ENCODE data around the gene EPHA7. TPM values are rescaled to one million over a fixed set of nuclear protein-coding genes. Genes with fewer than 3 reads are reported as not detected.

The EPHA7 gene
- total RNA-seq = 1 to 10 TPM in 1 of 3 donors, under 1 TPM in 2; 0.66 to 1.8 (median 0.80) TPM

- no peak within 1 kb of the TSS for H3K27ac ChIP-seq
- H3K27me3 ChIP-seq = peaks cover 3 to 70% of the 10 kb centered on the region in 2 donors
- intact Hi-C loops (cut with DNase I; ENCODE audit: low total_unique reads) = no loop called here
These were observed at the start of gene EPHA7 for GRCh38 chr6:93419304-93420162. Gene EPHA7, minus strand, starts transcription at chr6:93419559. Its CDS starts 218 bp downstream, at chr6:93419341.

GRCh38 chr6:93468291-93468690, 48.9 kb upstream of the EPHA7 start:
- intact Hi-C loops (cut with DNase I; ENCODE audit: low total_unique reads) = no loop called here

More at GRCh38 chr6:93419304-93420162, at the start of gene EPHA7:
- H3K4me3 ChIP-seq = peak within 1 kb of the TSS; percentile 43 to 70 (median 54)
- DNase-seq (ENCODE audit: low spot score in 2 of 2) = peak; percentile 87 to 93
- no peaks in the 10 kb centered on the region for H3K9me3 ChIP-seq
- H3K4me1 ChIP-seq = peaks cover 0 to 8% of the 10 kb centered on the region in 2 donors
- H3K36me3 ChIP-seq = no peaks in the 10 kb centered on the region
- no peak for TF ChIP-seq POLR2A (IDR thresholded peaks at IDR 0.05)
- peak in 1 of 3 donors; percentile 16 for TF ChIP-seq POLR2AphosphoS5 (IDR thresholded peaks at IDR 0.05)
- no peak for TF ChIP-seq CTCF (IDR thresholded peaks at IDR 0.05)

GRCh38 chr6:93454533-93454932, 35.2 kb upstream of the EPHA7 start:
- Histone ChIP-seq H3K4me1 (no peaks in the 10 kb centered on the region), H3K36me3 (no peaks in the 10 kb centered on the region), H3K27ac (no peak overlapping the region), H3K4me3 (no peak overlapping the region), H3K27me3 (no peaks in the 10 kb centered on the region), H3K9me3 (no peaks in the 10 kb centered on the region)
- intact Hi-C loops (cut with DNase I; ENCODE audit: low total_unique reads) = no loop called here
- no peak for DNase-seq (ENCODE audit: low spot score in 2 of 2)
- TF ChIP-seq POLR2A (IDR thresholded peaks at IDR 0.05) (no peak), POLR2AphosphoS5 (IDR thresholded peaks at IDR 0.05) (no peak), CTCF (IDR thresholded peaks at IDR 0.05) (no peak)

More at GRCh38 chr6:93468291-93468690, 48.9 kb upstream of the EPHA7 start:
- H3K27me3 ChIP-seq = no peaks in the 10 kb centered on the region
- H3K27ac ChIP-seq = no peak overlapping the region
- no peak for TF ChIP-seq POLR2AphosphoS5 (IDR thresholded peaks at IDR 0.05)
- no peak for TF ChIP-seq CTCF (IDR thresholded peaks at IDR 0.05)
- TF ChIP-seq POLR2A (IDR thresholded peaks at IDR 0.05) = no peak
- no peaks in the 10 kb centered on the region for H3K36me3 ChIP-seq
- H3K4me1 ChIP-seq = no peaks in the 10 kb centered on the region
- H3K9me3 ChIP-seq = no peaks in the 10 kb centered on the region
- DNase-seq (ENCODE audit: low spot score in 2 of 2) = no peak
- H3K4me3 ChIP-seq = no peak overlapping the region

GRCh38 chr6:93453956-93454355, 34.6 kb upstream of the EPHA7 start:
- intact Hi-C loops (cut with DNase I; ENCODE audit: low total_unique reads) = no loop called here
- Histone ChIP-seq H3K9me3 (no peaks in the 10 kb centered on the region), H3K4me3 (no peak overlapping the region), H3K27me3 (no peaks in the 10 kb centered on the region), H3K27ac (no peak overlapping the region), H3K36me3 (no peaks in the 10 kb centered on the region), H3K4me1 (no peaks in the 10 kb centered on the region)
- TF ChIP-seq CTCF (IDR thresholded peaks at IDR 0.05) (no peak), POLR2AphosphoS5 (IDR thresholded peaks at IDR 0.05) (no peak), POLR2A (IDR thresholded peaks at IDR 0.05) (no peak)
- DNase-seq (ENCODE audit: low spot score in 2 of 2) = no peak

- Histone ChIP-seq H3K9me3 (no peaks in the 10 kb centered on the region), H3K4me3 (no peak overlapping the region), H3K4me1 (no peaks in the 10 kb centered on the region), H3K36me3 (no peaks in the 10 kb centered on the region), H3K27me3 (peaks cover 0 to 4% of the 10 kb centered on the region in 2 donors), H3K27ac (no peak overlapping the region)
- intact Hi-C loops (cut with DNase I; ENCODE audit: low total_unique reads) = no loop called here
- no peak for DNase-seq (ENCODE audit: low spot score in 2 of 2)
- TF ChIP-seq POLR2A (IDR thresholded peaks at IDR 0.05) (no peak), CTCF (IDR thresholded peaks at IDR 0.05) (no peak), POLR2AphosphoS5 (IDR thresholded peaks at IDR 0.05) (no peak)
These were observed 28.5 kb upstream of the EPHA7 start for GRCh38 chr6:93447874-93448273.

Measured in breast epithelium (tissue), 4 donors.